GM12878 (cell line): ENCODE results near the gene CACNA1H. TPM values are rescaled to one million over a fixed set of nuclear protein-coding genes. Genes with fewer than 3 reads are reported as not detected.

Experiments used
- BHLHE40 ChIP-seq, 2 experiments: fragments of 450-650 bp in 1 of 2; IDR thresholded peaks; 2 replicates each; pipeline ENCODE4 v1.6.1; 2011 to 2017; ENCODE audit warnings: low read depth in 2 of 2, borderline replicate concordance in 1 of 2, improper control_type of control experiment in 1 of 2, low read length in 1 of 2, mild to moderate bottlenecking in 1 of 2
- HDGF ChIP-seq: fragments of 450-650 bp; IDR thresholded peaks from 2 replicates; pipeline ENCODE4 v1.6.1; 2016; ENCODE audit warnings: antibody characterized with exemption
- MYB ChIP-seq: fragments of 150-350 bp; IDR thresholded peaks from 2 replicates; pipeline ENCODE4 v1.6.1; 2014; ENCODE audit warnings: mild to moderate bottlenecking, low read depth, low read length, borderline replicate concordance
- polyA plus RNA-seq, 11 experiments: library from polyadenylated mRNA; depleted of rRNA in 4 of 11; unstranded in 6 of 11; stranded (reverse) in 5 of 11; fragments of >200 nt; fragmentation: Nextera tagmentation in 4 of 11; fragmentation: Illumina TruSeq in 1 of 11; extraction: Ambion mirVana in 4 of 11; extraction: Trizol in 1 of 11; gene quantifications; 1 replicate in 1 of 11; 2 replicates in 10 of 11; pipeline versions ENCODE4 v1.2.1 to v1.2.3, GENCODE V29; 2011 to 2016; ENCODE audit warnings: inconsistent platforms in 2 of 11, missing spikeins in 2 of 11, low read depth in 1 of 11
- total RNA-seq, 4 experiments: library from RNA; depleted of rRNA in 3 of 4; stranded (reverse); fragments of >200 nt in 3 of 4; fragmentation: Illumina TruSeq in 1 of 4; extraction: Trizol in 1 of 4; gene quantifications; 2 replicates each; pipeline versions ENCODE4 v1.2.1 to v1.2.3, GENCODE V29; 2013 to 2021
- TF ChIP-seq, protein P1 (sequence below): IDR thresholded peaks from 2 replicates; pipeline ENCODE4 v1.6.1; 2012; ENCODE audit warnings: improper control_type of control experiment, low read depth, low read length; ENCODE audit not compliant: insufficient replicate concordance
- TF ChIP-seq, protein P2 (sequence below): IDR thresholded peaks from 2 replicates; pipeline ENCODE4 v1.6.1; 2011; ENCODE audit warnings: mild to moderate bottlenecking, low read depth, low read length, moderate library complexity; ENCODE audit not compliant: insufficient replicate concordance
- TF ChIP-seq, protein P3 (sequence below): fragments of 150-350 bp; IDR thresholded peaks from 2 replicates; pipeline ENCODE4 v1.6.1; 2014; ENCODE audit warnings: mild to moderate bottlenecking, low read depth, low read length

The CACNA1H gene
- total and polyA plus RNA-seq, 10 of the 15 experiments (the other 5 are each of a cell fraction or from before 2014, with no cell fraction given), result 0.03 to 0.54 TPM; not detected in 8

DNA sequence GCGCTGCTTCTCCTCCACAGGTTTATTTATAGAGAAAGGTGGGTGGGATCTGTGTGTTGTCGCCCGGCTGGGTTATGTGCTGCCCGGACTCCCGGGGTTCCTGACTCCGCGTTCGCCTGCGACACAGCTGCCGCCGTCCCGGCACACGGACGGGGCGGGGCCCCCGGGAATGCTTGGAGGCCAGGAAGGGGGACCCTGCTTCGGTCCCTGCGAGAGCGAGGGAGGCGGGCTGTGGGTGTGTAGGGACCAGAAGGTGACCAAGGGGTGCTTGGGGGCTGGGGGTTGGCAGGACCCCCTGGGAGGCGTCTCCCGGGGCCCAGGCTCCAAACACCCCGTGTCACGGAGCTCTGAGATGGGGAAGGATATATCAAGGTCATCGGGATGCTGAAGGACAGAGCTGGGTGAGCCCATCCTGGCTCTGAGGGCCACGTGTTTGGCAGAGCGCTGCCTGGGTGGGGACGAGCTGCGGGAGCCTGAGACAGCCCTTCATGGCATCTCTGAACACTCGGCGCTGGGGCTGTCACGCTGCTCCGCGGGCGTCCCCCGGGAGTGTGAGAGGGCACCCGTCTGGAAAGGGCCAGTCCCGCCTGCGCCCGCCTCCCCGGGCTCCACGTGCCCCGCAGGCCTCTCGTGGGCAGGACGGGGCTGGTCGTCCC is 4.2 kb downstream of the CACNA1H start (continued):
- TF ChIP-seq, protein P1, sequence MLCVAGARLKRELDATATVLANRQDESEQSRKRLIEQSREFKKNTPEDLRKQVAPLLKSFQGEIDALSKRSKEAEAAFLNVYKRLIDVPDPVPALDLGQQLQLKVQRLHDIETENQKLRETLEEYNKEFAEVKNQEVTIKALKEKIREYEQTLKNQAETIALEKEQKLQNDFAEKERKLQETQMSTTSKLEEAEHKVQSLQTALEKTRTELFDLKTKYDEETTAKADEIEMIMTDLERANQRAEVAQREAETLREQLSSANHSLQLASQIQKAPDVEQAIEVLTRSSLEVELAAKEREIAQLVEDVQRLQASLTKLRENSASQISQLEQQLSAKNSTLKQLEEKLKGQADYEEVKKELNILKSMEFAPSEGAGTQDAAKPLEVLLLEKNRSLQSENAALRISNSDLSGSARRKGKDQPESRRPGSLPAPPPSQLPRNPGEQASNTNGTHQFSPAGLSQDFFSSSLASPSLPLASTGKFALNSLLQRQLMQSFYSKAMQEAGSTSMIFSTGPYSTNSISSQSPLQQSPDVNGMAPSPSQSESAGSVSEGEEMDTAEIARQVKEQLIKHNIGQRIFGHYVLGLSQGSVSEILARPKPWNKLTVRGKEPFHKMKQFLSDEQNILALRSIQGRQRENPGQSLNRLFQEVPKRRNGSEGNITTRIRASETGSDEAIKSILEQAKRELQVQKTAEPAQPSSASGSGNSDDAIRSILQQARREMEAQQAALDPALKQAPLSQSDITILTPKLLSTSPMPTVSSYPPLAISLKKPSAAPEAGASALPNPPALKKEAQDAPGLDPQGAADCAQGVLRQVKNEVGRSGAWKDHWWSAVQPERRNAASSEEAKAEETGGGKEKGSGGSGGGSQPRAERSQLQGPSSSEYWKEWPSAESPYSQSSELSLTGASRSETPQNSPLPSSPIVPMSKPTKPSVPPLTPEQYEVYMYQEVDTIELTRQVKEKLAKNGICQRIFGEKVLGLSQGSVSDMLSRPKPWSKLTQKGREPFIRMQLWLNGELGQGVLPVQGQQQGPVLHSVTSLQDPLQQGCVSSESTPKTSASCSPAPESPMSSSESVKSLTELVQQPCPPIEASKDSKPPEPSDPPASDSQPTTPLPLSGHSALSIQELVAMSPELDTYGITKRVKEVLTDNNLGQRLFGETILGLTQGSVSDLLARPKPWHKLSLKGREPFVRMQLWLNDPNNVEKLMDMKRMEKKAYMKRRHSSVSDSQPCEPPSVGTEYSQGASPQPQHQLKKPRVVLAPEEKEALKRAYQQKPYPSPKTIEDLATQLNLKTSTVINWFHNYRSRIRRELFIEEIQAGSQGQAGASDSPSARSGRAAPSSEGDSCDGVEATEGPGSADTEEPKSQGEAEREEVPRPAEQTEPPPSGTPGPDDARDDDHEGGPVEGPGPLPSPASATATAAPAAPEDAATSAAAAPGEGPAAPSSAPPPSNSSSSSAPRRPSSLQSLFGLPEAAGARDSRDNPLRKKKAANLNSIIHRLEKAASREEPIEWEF, result no peak
- no peak for TF ChIP-seq HDGF
- TF ChIP-seq, protein P2, sequence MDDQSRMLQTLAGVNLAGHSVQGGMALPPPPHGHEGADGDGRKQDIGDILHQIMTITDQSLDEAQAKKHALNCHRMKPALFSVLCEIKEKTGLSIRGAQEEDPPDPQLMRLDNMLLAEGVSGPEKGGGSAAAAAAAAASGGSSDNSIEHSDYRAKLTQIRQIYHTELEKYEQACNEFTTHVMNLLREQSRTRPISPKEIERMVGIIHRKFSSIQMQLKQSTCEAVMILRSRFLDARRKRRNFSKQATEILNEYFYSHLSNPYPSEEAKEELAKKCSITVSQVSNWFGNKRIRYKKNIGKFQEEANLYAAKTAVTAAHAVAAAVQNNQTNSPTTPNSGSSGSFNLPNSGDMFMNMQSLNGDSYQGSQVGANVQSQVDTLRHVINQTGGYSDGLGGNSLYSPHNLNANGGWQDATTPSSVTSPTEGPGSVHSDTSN, result no peak
- TF ChIP-seq, protein P3, sequence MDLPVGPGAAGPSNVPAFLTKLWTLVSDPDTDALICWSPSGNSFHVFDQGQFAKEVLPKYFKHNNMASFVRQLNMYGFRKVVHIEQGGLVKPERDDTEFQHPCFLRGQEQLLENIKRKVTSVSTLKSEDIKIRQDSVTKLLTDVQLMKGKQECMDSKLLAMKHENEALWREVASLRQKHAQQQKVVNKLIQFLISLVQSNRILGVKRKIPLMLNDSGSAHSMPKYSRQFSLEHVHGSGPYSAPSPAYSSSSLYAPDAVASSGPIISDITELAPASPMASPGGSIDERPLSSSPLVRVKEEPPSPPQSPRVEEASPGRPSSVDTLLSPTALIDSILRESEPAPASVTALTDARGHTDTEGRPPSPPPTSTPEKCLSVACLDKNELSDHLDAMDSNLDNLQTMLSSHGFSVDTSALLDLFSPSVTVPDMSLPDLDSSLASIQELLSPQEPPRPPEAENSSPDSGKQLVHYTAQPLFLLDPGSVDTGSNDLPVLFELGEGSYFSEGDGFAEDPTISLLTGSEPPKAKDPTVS, result no peak
- no peak for TF ChIP-seq BHLHE40 (IDR thresholded peaks at IDR 0.05; ENCODE audit: borderline replicate concordance in 1 of 2, low read depth in 2 of 2, low read length in 1 of 2)
- TF ChIP-seq MYB, result no peak
- TF ChIP-seq, all 136 proteins: peak for 0
